ENCODE data around the gene AUTS2.

- TF ChIP-seq ZFP1 (CRISPR knock-in tag; IDR thresholded peaks at IDR 0.05) (no peak), HCFC1 (IDR thresholded peaks at IDR 0.05; ENCODE audit: low read depth, low read length) (no peak), ZNF121 (CRISPR knock-in tag; conservative IDR thresholded peaks at IDR 0.05) (no peak), ZBTB5 (IDR thresholded peaks at IDR 0.05) (no peak), XRCC4 (IDR thresholded peaks at IDR 0.05; ENCODE audit: extremely low read depth, insufficient read depth, insufficient read length) (no peak), IRF2 (CRISPR knock-in tag; IDR thresholded peaks at IDR 0.05) (no peak), CEBPB (tag; IDR thresholded peaks at IDR 0.05) (no peak), MCM2 (IDR thresholded peaks at IDR 0.05; ENCODE audit: low read depth) (no peak), CTCF (IDR thresholded peaks at IDR 0.05 in 2 of 3, conservative IDR thresholded peaks at IDR 0.05 in 1 of 3; ENCODE audit: insufficient read depth in 2 of 3, low read depth in 1 of 3, low read length in 3 of 3) (no peak), YY1 (IDR thresholded peaks at IDR 0.05; ENCODE audit: borderline replicate concordance in 1 of 3, control insufficient read depth in 1 of 3, extremely low read depth in 1 of 3, insufficient read depth in 3 of 3, insufficient read length in 1 of 3, insufficient replicate concordance in 2 of 3, low read depth in 1 of 3, low read length in 2 of 3) (no peak), IRF9 (tag; IDR thresholded peaks at IDR 0.05) (no peak), SMARCC2 (IDR thresholded peaks at IDR 0.05; ENCODE audit: low read depth) (no peak)
Observed at GRCh38 chr7:70714506-70715038, 1116.3 kb downstream of the AUTS2 start.
